ENCODE measurements around the gene HYI. TPM values are rescaled to one million over a fixed set of nuclear protein-coding genes. Genes with fewer than 3 reads are reported as not detected.
"Not testable (repeated sequence)": the region's sequence is repeated elsewhere in the genome, so short reads cannot be mapped to it uniquely, and the experiment has no call there.

The HYI gene
- total RNA-seq, 1 donor from 2014 or later, result 46.5 TPM

DNA sequence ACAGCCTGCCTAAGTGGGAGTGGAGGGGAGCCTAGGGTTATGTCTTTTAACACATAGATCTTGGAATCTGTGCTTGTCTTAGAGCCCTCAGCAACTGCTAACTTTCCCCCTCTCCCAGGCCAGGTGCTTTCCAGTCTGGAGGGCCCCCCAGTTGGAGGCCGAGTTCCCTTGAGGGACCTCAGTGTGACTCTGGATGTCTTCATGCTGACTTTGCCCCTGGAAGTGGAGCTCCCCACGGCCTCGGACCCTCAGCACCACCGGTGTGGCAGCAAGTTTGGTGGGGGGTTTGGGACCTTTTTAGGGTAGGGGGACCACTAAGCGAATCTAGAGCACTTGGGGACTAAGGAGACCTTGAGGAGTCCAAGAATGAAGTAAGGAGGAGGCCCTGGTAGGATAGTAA, 22.9 kb downstream of the HYI start:
- DNase-seq (ENCODE audit: low spot score), result no peak

DNA sequence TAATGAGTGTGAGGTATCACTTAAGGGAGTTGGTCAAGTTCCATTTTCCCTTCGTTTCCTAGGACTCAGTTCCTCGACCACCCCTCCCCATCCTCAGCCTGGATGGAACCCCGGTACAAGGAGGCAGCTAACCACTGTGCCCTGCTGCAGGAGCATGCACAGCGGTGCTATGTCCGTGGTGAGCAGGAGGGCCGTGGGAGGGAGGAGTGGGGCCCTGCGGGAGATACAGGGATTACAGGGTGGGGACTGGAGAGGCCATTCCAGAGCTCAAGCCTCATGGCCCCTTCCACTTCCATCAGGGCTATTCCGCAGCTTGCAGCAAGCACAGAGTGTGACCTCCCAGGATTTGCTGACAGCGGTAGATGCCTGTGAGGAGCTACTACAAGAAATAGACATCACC, 25.8 kb downstream of the HYI start:
- peak; percentile 33 for DNase-seq (ENCODE audit: low spot score)

DNA sequence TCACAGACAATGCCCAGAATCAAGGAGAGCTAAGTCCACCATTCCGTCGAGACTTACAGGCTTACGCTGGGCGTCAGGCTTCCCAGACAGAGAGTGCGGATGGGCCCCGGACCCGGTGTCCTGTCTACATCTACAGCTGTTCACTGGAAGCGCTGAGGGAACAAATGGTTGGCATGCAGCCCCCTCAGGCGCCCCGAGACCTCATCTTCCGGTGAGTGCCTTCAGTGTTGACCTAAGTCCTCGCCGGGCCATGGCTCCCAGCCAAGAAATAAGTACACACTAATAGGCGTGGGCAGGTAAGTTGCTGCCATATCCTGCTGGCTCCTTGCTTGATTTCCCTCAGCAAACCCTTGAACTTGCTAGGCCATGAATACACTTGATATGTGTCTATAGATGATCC, 26.2 kb downstream of the HYI start:
- DNase-seq (ENCODE audit: low spot score), result no peak

DNA sequence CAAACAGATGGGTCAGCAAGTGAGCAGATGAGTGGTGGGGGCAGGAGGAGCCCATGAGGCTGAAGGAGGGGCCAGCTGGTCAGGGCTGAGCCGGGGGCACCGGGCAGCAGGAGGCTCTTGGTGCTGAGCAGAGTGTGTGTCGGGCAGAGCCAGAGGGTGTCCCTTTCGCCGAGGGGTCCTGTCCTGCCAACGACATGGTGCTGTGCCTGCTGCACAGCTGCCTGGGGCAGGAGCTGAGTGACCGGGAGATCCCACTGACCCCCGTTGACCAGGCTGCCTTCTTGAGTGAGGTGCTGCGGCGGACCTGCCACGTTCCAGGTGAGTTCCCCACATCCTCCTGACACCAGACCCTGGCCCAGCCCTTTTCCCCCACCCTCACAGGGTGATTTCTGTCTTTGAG, 27.5 kb downstream of the HYI start:
- DNase-seq (ENCODE audit: low spot score), result no peak

DNA sequence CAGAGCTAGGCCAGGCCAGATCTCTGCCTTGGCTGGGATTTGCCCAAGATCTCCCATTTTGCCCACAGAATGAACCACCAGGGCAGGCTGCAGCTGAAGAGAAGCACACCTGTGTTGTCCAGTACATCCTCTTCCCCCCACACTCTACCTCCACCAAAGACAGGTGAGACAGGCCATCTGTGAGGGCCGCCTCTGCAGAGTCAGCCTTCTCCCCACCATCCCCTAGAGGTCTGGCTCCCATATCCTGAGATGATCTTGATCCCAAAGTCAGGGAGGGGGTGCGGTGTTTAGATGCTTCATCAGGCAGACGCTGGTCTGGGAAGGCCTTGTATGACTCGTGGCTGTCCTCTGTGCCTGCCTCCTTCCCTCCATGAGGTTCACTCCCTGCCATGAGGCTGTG, 28.7 kb downstream of the HYI start:
- DNase-seq (ENCODE audit: low spot score), result no peak

DNA sequence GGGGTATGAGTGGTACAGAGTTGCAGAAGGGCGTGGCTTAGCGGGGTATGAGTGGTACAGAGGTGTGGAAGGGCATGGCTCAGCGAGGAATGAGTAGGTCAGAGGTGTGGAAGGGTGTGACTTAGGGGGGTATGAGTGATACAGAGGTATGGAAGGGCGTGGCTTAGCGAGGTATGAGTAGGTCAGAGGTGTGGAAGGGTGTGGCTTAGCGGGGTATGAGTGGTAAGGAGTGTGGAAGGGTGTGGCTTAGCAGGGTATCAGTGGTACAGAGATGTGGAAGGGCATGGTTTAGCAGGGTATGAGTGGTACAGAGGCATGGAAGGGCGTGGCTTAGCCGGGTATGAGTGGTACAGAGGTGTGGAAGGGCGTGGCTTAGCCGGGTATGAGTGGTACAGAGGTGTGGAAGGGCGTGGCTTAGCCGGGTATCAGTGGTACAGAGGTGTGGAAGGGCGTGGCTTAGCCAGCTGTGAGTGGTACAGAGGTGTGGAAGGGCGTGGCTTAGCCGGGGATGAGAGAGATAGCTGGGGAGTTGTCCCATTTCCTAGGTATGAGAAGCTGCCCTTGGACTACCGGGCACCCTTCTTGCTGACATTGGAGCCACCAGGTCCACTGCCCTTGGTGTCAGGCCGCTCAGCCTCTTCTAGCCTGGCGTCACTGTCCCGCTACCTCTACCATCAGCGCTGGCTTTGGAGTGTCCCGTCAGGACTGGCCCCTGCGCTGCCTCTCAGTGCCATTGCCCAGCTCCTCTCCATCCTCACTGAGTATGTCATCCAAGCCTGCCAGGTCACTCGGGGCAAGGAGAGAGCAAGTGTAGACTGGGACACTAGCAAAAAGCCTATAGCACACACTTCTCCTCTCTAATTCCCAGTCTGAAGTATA, 29.8 kb downstream of the HYI start:
- no peak for DNase-seq (ENCODE audit: low spot score)

DNA sequence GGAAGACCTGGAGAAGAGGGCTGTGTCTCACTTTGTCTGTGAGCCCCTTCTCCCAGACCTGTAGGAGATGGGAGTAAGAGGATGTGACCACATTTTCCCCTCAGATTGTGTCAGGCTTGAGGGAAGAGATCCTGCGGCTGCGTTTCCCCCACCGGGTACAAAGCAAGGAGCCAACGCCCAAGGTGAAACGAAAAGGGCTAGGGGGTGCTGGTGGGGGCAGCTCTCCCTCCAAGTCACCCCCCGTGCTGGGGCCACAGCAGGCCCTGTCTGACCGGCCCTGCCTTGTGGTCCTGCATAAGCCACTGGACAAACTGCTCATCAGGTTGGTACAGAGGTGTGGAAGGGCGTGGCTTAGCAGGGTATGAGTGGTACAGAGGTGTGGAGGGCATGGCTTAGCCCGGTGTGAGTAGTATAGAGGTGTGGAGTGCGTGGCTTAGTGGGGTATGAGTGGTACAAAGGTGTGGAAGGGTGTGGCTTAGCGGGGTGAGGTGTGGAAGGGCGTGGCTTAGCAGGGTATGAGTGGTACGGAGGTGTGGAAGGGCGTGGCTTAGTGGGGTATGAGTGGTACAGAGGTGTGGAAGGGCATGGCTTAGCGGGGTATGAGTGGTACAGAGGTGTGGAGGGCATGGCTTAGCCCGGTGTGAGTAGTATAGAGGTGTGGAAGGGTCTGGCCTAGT, 30.6 kb downstream of the HYI start:
- no peak for DNase-seq (ENCODE audit: low spot score)

DNA sequence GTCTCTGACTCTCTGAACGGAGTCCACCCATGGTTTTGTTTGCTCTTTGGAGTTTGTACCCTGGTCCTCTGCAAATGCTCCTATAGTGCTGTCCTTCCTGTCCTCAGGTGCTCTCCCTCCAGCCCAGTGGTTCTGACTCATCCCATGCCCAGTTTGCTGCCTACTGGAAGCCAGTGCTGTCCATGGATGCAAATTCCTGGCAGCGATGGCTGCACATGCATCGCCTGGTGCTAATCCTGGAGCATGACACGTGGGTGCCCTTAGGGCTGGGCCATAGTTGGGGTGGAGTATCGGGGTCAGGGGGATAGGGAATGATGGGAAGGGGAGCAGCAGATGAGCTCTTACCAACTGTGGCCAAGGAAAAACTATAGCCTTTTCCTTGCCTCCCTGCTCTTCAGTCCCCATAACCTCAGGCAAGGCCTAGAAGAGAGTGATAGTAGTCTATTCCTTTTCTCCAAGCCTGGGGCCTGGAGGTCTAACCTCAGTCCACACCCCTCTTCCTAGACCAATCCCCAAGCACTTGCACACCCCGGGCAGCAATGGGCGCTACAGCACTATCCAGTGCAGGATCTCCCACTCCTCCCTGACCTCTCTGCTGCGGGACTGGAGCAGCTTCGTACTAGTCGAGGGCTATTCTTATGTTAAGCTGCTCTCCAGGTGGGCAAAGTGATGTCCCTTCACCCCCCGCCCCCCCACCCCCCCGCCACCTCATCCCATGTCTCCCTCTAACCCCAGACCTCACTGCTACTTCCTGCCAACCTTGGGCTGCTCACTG, 31.6 kb downstream of the HYI start:
- DNase-seq (ENCODE audit: low spot score), result no peak

DNA sequence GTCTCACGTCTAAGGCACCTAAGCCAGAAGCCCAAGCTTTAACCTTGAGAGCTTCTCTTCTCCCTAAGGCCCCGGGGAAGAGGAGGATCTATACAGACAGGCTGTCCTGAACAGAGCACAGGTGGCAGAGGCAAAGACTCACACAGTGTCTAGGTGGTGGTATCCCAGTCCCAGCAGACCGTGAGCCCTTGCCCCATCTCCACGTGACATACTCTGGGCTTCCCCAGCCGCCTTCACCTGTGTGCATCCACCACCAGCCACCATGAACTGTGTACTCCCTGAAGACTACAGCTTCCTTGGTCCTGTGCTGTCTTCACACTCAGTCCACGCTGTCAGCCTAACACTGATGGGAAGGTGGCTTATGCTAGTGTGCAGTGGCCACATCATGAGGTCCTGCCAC, 32.3 kb downstream of the HYI start:
- DNase-seq (ENCODE audit: low spot score), result no peak

DNA sequence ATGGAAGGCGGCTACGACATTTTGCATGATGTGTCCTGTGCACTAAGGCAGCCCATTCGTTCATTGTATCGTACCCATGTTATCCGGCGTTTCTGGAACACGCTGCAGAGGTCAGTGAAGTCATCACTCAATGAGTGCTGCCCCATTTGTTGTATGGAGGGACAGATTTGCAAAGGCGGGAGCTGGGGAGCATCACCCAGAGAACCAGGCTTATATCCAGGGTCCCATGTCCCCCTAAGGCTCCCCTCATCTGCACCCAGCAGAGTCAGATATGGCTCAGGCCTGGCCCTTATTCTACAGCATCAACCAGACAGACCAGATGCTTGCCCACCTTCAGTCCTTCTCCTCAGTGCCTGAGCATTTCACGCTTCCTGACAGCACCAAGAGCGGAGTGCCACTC, 32.9 kb downstream of the HYI start:
- DNase-seq (ENCODE audit: low spot score), result no peak

DNA sequence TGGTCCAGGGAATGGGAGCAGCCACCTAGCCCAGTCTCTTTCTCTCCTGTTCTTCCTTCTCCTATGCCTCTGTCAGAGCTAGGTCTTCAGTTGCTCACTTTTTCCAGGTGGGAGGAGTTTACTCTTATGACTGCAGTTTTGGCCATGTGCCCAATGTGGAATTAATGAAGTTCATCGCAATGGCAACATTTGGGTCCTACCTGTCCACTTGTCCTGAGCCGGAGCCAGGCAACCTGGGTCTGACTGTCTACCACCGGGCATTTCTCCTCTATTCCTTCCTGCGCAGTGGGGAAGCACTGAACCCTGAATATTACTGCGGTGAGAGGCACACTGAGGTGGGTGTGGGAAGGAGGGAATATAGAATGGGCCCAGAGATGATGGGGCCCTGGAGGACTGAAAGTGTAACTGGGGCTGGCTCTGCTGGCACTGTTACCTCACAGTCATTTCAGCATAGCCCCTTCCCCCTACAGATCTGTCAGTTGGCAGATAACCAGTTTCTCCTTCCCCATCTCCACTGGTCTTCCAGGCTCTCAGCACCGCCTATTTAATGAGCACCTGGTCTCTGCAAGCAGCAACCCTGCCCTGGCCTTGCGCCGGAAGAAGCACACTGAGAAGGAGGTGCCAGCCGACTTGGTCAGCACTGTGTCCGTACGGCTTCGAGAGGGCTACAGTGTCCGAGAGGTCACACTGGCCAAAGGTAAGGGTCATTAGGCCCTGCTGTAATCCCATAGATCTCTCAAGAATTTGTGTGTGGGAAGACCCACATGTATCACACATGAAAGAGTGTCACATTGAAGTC, 33.9 kb downstream of the HYI start:
- no peak for DNase-seq (ENCODE audit: low spot score)

DNA sequence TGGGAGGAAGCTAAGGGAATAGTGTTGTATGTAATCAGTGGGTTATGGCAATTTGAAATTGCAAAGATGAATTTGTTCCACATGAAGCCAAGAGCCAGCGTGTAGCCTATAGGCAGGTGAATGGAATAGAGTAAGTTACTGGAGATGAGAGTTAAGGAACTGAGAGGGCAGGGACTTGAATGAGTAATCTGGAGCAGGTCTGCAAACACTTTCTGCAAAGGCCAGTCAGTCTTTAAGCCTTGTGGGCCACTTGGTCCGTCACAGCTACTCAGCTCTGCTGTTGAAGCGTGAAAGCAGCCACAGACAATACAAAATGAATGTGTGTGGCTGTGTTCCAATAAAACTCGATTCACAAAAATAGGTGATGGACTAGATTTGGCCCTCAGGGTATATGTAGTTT, 34.9 kb downstream of the HYI start:
- no peak for DNase-seq (ENCODE audit: low spot score)

DNA sequence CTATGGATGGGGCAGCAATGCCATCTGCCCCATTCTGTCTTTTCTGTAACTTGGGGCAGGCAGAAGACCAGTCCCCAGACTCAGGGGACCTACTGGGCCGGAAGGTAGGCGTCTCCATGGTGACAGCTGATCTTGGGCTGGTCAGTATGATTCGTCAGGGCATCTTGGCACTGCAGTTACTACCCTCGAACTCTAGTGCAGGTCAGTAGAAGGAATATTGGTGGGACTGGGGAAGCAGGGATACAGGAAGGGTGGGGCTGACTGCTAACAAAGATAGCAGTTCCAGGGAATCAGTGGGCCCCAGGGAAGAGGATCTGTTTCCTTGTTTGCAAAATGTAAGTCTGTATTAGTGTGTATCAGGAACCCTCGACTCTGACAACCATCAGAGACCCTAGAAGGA, 37.8 kb downstream of the HYI start:
- DNase-seq (ENCODE audit: low spot score), result no peak

DNA sequence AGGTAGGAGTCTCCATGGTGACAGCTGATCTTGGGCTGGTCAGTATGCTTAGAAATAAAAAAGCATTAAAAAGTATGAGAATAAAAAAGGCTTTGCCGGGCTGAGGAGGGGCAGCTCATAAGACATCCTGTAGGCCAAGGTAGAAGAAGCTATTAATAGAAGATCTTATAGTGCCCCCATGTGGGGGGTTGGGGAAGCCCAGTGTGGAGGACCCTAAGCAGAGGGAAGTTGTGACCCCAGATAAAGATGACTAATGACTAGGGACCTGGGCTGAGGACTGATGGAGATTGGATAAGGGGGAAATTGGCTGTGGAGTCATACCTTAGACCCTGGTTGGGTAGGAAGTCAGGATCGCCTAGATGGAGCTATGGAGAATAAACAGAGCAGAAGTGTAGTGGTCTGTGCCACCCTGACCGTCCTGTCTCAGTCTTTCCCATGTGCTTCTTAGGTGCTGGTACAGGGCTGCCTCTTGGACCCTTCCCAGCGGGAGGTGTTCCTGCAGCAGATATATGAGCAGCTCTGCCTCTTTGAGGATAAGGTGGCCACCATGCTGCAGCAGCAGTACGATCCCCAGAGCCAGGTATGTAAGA, 39.0 kb downstream of the HYI start:
- peak; percentile 32 for DNase-seq (ENCODE audit: low spot score)

DNA sequence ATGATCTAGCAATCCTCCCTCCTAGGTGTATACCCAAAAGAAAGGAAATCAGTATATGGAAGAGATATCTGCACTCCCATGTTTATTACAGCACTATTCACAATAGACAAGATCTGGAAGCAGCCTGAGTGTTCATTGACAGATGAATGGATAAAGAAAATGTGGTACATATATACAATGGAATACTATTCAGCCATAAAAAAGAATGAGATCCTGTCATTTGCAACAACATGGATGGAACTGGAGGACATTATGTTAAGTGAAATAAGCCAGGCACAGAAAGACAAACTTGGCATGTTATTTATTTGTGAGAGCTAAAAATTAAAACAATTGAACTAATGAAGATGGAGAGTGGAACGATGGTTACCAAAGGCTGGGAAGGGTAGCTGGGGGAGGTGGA, 40.3 kb downstream of the HYI start:
- not testable (repeated sequence) for DNase-seq (ENCODE audit: low spot score)

DNA sequence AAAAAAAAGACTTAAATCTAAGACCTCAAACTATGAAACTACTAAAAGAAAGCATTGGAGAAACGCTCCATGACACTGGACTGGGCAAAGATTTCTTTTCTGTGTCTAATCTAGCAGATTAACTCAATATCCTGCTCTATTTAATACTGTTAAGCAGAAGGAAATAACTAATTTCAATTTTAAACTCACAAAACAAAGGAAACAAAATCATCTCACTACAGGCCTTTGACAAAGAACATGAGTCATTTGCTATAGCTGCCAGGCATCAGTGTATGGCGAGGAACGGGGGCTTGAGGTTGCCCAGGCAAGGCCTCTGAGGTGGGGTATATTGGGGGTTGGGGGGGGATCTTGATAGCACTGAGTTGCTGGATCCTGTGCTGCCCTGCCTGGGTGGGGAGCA, 43.2 kb downstream of the HYI start:
- DNase-seq (ENCODE audit: low spot score), result no peak

DNA sequence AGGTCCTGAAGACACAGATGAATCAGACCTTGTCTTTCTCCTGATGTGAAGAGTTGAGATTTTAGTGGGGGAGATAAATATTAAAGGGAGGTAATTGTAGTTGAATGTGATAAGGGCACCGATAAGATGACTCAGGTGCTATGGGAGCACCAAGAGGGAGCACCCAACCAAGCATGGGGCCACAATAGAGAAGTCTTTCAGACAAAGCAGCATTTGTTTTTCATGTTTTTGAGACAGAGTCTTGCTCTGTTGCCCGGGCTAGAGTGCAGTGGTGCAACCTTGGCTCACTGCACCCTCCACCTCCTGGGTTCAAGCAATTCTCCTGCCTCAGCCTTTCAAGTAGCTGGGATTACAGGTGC, 47.9 kb downstream of the HYI start:
- DNase-seq (ENCODE audit: low spot score), result no peak

DNA sequence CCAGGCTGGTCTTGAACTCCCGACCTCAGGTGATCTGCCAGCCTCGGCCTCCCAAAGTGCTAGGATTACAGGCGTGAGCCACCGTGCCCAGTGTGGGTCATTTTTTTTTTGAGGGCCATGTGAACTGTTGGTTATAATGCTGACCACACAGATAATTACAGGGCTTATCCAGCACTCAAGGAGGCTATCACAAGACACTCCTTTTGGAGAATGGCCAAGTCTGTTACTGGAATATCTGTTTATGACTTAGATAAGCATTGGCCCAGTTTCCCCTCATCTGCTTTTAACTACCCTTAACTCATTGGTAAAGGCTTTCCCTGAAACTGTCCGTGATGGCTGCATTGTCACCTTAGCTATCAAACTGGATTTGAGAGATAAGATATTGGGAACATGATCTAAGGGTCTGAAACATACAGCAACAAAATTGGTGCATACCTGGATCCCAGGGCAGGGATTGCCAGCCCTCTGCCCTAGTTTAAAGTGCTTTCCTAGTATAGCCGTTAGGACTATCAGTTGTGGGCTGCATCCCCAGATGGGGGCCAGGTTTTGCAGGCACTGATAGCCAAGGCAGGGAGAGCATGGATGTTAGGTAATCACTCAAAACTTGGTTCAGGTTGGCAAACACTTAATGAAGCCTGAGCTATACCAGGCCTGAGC, 48.4 kb downstream of the HYI start:
- peak; percentile 58 for DNase-seq (ENCODE audit: low spot score)

DNA sequence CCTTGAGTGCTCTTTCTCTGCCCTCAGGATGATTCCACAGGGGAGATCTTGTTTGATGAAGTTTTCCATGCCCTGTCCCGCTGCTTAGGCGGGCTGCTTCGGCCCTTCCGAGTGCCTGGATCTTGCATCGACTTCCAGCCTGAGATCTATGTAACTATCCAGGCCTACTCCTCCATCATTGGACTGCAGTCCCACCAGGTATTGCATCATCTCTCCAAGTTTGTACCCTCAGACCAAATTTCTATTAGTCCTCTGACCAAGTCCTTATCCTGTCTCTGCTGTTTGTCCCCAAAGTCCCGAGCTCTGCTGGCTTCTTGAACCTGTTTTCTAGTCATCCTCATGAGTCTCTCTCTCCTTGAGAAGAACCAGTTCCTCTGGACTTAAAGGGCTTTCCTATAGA, 49.4 kb downstream of the HYI start:
- no peak for DNase-seq (ENCODE audit: low spot score)

DNA sequence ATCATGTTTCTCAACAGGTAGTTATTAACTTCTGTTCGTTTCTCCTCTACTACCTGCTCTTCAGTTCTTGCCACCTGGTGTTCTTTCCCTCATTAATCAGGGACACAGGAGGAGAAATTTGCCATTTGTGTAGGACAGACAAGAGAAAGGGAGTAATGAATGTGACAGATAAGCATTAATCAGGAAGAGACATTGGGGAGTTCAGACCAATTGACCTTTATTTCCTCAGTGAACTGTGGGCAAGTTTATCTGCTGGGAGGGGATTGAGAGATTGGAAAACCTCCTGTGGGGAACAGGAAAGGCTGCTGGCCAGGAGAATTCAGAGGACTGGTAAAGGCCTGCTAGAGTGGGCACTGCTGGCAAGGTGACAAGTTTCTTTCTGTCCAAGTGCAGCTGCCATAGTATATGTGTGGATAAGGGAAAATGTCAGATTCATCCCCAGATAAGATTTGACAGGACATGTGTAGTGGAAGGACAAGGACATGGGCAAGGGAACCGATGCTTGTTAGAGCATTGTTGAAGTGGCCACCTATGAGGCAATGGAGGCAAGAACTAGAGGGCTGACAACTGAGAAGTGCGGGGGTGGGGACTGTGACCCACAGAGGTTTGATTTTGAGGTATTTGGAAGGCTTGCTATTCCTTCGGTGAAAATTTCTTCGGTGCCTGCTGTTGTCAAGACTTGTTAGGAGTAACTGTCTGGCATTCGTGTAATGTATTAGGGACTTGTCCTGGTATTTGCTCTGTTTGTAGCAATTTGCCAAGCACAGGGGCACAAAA, 51.5 kb downstream of the HYI start:
- DNase-seq (ENCODE audit: low spot score), result no peak
